Panc1 (cell line): ENCODE results near the gene NOX5. TPM values are rescaled to one million over a fixed set of nuclear protein-coding genes. Genes with fewer than 3 reads are reported as not detected.

Experiments used
- ATAC-seq: fragments of 200-7000 bp; cut with Tn5 transposase; 2 replicates; pipeline ENCODE4 v1.9.1; 2020; ENCODE audit warnings: mild to moderate bottlenecking, moderate library complexity
- BruUV-seq: library from RNA; stranded (reverse); fragments of 400-500 nt; replicated peaks from 2 replicates; lab custom pipeline; 2021; lab: Mats Ljungman, UMichigan
- CTCF ChIA-PET: fragments of 300-600 bp; sonication (Branson Sonifier 250); formaldehyde crosslinking; loops from one replicate; lab custom pipeline; 2022; ENCODE audit warnings: antibody characterized with exemption; lab: Charles Lee
- POLR2A ChIA-PET: fragments of 300-600 bp; sonication (Branson Sonifier 250); formaldehyde crosslinking; loops from one replicate; lab custom pipeline; 2022; ENCODE audit warnings: antibody characterized with exemption; lab: Charles Lee
- DNase-seq: peaks from one replicate; pipeline ENCODE4 v3.0.0-alpha.2; 2010; ENCODE audit warnings: low read depth, low spot score
- H3K27ac ChIP-seq: 2 replicates; pipeline ENCODE4 v1.5.1; 2011; ENCODE audit warnings: mild to moderate bottlenecking, low read length, inconsistent platforms
- H3K27me3 ChIP-seq: fragments of 200-500 bp; sonication (Bioruptor generic); 2 replicates; pipeline ENCODE4 v1.6.0; 2014; ENCODE audit warnings: low read length, inconsistent platforms; ENCODE audit not compliant: control insufficient read depth, insufficient read depth
- H3K36me3 ChIP-seq: fragments of 200-500 bp; sonication (Bioruptor generic); 2 replicates; pipeline ENCODE4 v1.5.1; 2014; ENCODE audit warnings: inconsistent platforms, mild to moderate bottlenecking, low read length, moderate library complexity; ENCODE audit not compliant: control insufficient read depth, insufficient read depth
- H3K4me1 ChIP-seq: 2 replicates; pipeline ENCODE4 v1.5.1; 2011; ENCODE audit warnings: inconsistent platforms, mild to moderate bottlenecking, low read length, moderate library complexity; ENCODE audit not compliant: control insufficient read depth, insufficient read depth
- H3K4me3 ChIP-seq, 2 experiments: 2 replicates each; pipeline ENCODE4 v1.5.1; 2011 to 2012; ENCODE audit warnings: low read depth in 2 of 2, low read length in 2 of 2, mild to moderate bottlenecking in 2 of 2, inconsistent platforms in 1 of 2, moderate library complexity in 1 of 2
- H3K9me3 ChIP-seq: fragments of 200-500 bp; sonication (Bioruptor generic); 2 replicates; pipeline ENCODE4 v1.5.1; 2014; ENCODE audit warnings: low read depth, mild to moderate bottlenecking, inconsistent platforms, low read length, moderate library complexity; ENCODE audit not compliant: control insufficient read depth, insufficient read depth
- CTCF ChIP-seq: fragments of 450-650 bp; IDR thresholded peaks from 2 replicates; pipeline ENCODE4 v1.5.1; 2017; ENCODE audit warnings: mild to moderate bottlenecking
- POLR2AphosphoS5 ChIP-seq: IDR thresholded peaks from 2 replicates; pipeline ENCODE4 v1.6.1; 2012; ENCODE audit warnings: mild to moderate bottlenecking, low read depth, low read length, moderate library complexity
- SIN3A ChIP-seq: IDR thresholded peaks from 2 replicates; pipeline ENCODE4 v1.6.1; 2012; ENCODE audit warnings: low read depth, mild to moderate bottlenecking, low read length, moderate library complexity, borderline replicate concordance; ENCODE audit not compliant: insufficient read depth
- TCF7L2 ChIP-seq: IDR thresholded peaks from 2 replicates; pipeline ENCODE4 v1.6.1; 2011; ENCODE audit warnings: mild to moderate bottlenecking, low read depth, low read length, inconsistent platforms
- in situ Hi-C: cut with HindIII; loops from 2 replicates; pipeline ENCODE4 v1.10.0; 2016; ENCODE audit warnings: low sequenced_read_pairs, low pct_unique_long_range_greater_than_20kb
- intact Hi-C: fragments of 100-400 bp; cut with micrococcal nuclease; formaldehyde crosslinking; loops from one replicate; pipeline ENCODE4 v1.10.0; 2022; ENCODE audit not compliant: unreplicated experiment
- total RNA-seq: library from RNA; stranded (reverse); gene quantifications from one replicate; pipeline ENCODE4 v1.2.1, GENCODE V29; 2021; ENCODE audit not compliant: unreplicated experiment
- TF ChIP-seq, protein P1 (sequence below), 2 experiments: IDR thresholded peaks; 2 replicates each; pipeline ENCODE4 v1.6.1; 2011 to 2012; ENCODE audit warnings: low read depth in 2 of 2, control low read depth in 1 of 2, low read length in 1 of 2, mild to moderate bottlenecking in 1 of 2, moderate library complexity in 1 of 2; ENCODE audit not compliant: insufficient read depth in 1 of 2

NOX5 gene
- total RNA-seq, 1 experiment from 2014 or later = 0.26 TPM

DNA sequence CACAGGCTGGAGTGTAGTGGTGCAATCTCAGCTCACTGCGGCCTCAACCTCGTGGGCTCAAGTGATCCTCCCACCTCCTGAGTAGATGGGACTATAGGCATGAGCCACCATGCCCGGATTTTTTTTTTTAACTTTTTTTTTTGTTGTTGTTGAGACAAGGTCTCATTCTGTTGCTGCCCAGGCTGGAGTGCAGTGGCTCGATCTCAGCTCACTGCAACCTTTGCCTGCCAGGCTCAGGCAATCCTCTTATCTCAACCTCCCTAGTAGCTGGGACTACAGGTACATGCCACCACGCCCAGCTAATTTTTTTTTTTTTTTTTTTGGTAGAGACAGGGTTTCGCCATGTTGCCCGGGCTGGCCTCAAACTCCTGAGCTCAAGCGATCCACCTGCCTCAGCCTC is 64.1 kb downstream of the NOX5 start:
- in situ Hi-C loops = no loop called here
- Histone ChIP-seq H3K9me3 (no peaks in the 10 kb centered on the region), H3K36me3 (no peaks in the 10 kb centered on the region), H3K27ac (no peak overlapping the region), H3K27me3 (peaks cover 2% of the 10 kb centered on the region; the same call in 1 of the 2 replicates), H3K4me1 (no peaks in the 10 kb centered on the region; the same call in 1 of the 2 replicates), H3K4me3 (no peak overlapping the region)
- ChIA-PET POLR2A (interaction anchor here (0.8 kb wide), 1 partner anchor 24 kb away, joined by 14 read pairs; no protein-coding TSS in a partner anchor), CTCF (no interaction called here)
- ATAC-seq = no peak
- intact Hi-C loops = no loop called here
- no peak for DNase-seq
- TF ChIP-seq TCF7L2 (no peak), CTCF (no peak), SIN3A (no peak), POLR2AphosphoS5 (no peak)
- TF ChIP-seq, protein P1, sequence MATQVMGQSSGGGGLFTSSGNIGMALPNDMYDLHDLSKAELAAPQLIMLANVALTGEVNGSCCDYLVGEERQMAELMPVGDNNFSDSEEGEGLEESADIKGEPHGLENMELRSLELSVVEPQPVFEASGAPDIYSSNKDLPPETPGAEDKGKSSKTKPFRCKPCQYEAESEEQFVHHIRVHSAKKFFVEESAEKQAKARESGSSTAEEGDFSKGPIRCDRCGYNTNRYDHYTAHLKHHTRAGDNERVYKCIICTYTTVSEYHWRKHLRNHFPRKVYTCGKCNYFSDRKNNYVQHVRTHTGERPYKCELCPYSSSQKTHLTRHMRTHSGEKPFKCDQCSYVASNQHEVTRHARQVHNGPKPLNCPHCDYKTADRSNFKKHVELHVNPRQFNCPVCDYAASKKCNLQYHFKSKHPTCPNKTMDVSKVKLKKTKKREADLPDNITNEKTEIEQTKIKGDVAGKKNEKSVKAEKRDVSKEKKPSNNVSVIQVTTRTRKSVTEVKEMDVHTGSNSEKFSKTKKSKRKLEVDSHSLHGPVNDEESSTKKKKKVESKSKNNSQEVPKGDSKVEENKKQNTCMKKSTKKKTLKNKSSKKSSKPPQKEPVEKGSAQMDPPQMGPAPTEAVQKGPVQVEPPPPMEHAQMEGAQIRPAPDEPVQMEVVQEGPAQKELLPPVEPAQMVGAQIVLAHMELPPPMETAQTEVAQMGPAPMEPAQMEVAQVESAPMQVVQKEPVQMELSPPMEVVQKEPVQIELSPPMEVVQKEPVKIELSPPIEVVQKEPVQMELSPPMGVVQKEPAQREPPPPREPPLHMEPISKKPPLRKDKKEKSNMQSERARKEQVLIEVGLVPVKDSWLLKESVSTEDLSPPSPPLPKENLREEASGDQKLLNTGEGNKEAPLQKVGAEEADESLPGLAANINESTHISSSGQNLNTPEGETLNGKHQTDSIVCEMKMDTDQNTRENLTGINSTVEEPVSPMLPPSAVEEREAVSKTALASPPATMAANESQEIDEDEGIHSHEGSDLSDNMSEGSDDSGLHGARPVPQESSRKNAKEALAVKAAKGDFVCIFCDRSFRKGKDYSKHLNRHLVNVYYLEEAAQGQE (IDR thresholded peaks at IDR 0.05; ENCODE audit: insufficient read depth in 1 of 2, low read depth in 2 of 2, low read length in 1 of 2) = no peak
- BruUV-seq = no TSS peak

GRCh38 chr15:69080295-69081248 is 66.1 kb downstream of the NOX5 start:
- CTCF ChIA-PET = no interaction called here
- intact Hi-C loops = no loop called here
- no TSS peak for BruUV-seq

More at GRCh38 chr15:69080295-69081248, 66.1 kb downstream of the NOX5 start:
- Histone ChIP-seq H3K4me3 (no peak overlapping the region), H3K27me3 (peaks cover 8% of the 10 kb centered on the region), H3K9me3 (no peaks in the 10 kb centered on the region), H3K36me3 (no peaks in the 10 kb centered on the region), H3K27ac (no peak overlapping the region), H3K4me1 (no peaks in the 10 kb centered on the region; the same call in 1 of the 2 replicates)
- POLR2A ChIA-PET = no interaction called here
- DNase-seq (no peak), ATAC-seq (no peak)
- TF ChIP-seq POLR2AphosphoS5 = no peak
- TF ChIP-seq TCF7L2 = no peak
- no peak for TF ChIP-seq CTCF
- TF ChIP-seq, protein P1 (IDR thresholded peaks at IDR 0.05; ENCODE audit: insufficient read depth in 1 of 2, low read depth in 2 of 2, low read length in 1 of 2) = no peak
- no peak for TF ChIP-seq SIN3A
- in situ Hi-C loops = no loop called here
